Gastrocnemius medialis (tissue), 4 donors: ENCODE data around the gene RAPGEF1.

Source experiments
- CTCF ChIP-seq, 5 experiments: fragments of 450-650 bp in 3 of 5; fragments of 200-600 bp in 2 of 5; sonication (generic) in 2 of 5; IDR thresholded peaks in 4 of 5; conservative IDR thresholded peaks in 1 of 5; 1 replicate in 4 of 5; 2 replicates in 1 of 5; pipeline ENCODE4 v1.5.1; 2016 to 2019; ENCODE audit warnings: antibody characterized with exemption in 5 of 5, mild to moderate bottlenecking in 3 of 5, moderate library complexity in 3 of 5
- POLR2A ChIP-seq, 2 donors: fragments of 450-650 bp; IDR thresholded peaks; one replicate each; pipeline ENCODE4 v1.6.1; 2017; ENCODE audit warnings: antibody characterized with exemption in 2 of 2, mild to moderate bottlenecking in 2 of 2, moderate library complexity in 2 of 2

DNA sequence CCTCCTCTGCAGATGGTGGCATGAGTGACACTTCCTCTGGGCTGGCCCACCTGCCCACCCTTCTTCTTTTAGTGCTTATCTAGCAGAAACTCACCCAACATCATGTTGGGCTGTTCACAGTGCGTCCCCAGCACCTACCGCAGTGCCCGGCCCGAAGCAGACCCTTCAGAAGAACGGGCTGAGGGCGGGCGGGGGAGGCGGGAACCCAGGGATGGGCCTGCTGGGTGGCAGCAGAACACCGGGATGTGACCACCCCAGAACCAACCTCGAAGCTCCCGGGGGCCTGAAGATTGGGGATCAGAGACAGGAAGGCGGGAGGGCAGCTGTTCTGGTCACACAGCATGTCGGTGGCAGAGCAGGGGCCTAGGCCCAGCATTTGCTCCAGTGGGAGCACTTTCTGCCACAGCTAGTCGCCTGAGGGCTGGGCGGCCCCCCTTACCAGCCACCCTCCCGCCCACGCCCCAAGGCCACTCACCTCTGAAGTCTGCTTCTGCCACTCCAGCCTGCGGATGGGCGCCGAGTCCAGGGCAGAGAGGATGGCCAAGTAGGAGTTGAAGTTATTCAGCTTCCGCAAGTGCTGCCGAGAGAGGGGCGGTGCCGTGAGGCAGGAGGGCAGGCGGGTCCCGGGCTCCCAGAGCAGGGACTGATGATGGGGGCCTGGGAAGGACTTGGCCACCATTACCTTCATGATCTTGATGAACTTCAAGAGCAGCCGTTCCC, 155.9 kb downstream of the RAPGEF1 start:
- TF ChIP-seq CTCF (IDR thresholded peaks at IDR 0.05 in 4 of 5, conservative IDR thresholded peaks at IDR 0.05 in 1 of 5) (no peak), POLR2A (IDR thresholded peaks at IDR 0.05) (no peak)
